Nephron (organoid): ENCODE data around the gene MYOCD.
A peak's percentile ranks its signal among the peaks of the same experiment; 100 is the strongest.

ENCODE experiments used
- H3K27ac Mint-ChIP-seq, 3 experiments: 2 replicates each; pipeline ENCODE4 v1.8.0; 2020; ENCODE audit warnings: mixed read lengths in 3 of 3, mild to moderate bottlenecking in 2 of 3, moderate library complexity in 1 of 3
- H3K27me3 Mint-ChIP-seq: 2 replicates; pipeline ENCODE4 v1.8.0; 2021; ENCODE audit warnings: low read depth, mild to moderate bottlenecking, moderate library complexity, mixed read lengths
- H3K36me3 Mint-ChIP-seq: 2 replicates; pipeline ENCODE4 v1.8.0; 2020; ENCODE audit warnings: low read depth, mixed read lengths
- H3K4me1 Mint-ChIP-seq: 2 replicates; pipeline ENCODE4 v1.8.0; 2020; ENCODE audit warnings: mixed read lengths
- H3K4me3 Mint-ChIP-seq, 3 experiments: 2 replicates each; pipeline ENCODE4 v1.8.0; 2020; ENCODE audit warnings: mild to moderate bottlenecking in 3 of 3, mixed read lengths in 3 of 3, moderate library complexity in 2 of 3
- H3K9me3 Mint-ChIP-seq: 2 replicates; pipeline ENCODE4 v1.8.0; 2020; ENCODE audit warnings: mixed read lengths
- TF ChIP-seq, protein P1 (sequence below), 3 experiments: fragments of 200-600 bp; sonication (generic); IDR thresholded peaks; one replicate each; pipeline ENCODE4 v1.5.0; 2021; ENCODE audit warnings: antibody characterized with exemption in 3 of 3; ENCODE audit not compliant: unreplicated experiment in 3 of 3

MYOCD gene

GRCh38 chr17:12646761-12647422 lies 18.8 kb upstream of the MYOCD start:
- Mint-ChIP-seq H3K27ac (no peak overlapping the region), H3K4me3 (no peak overlapping the region), H3K36me3 (no peaks in the 10 kb centered on the region), H3K4me1 (peaks cover 5% of the 10 kb centered on the region), H3K27me3 (peaks cover 5% of the 10 kb centered on the region), H3K9me3 (no peaks in the 10 kb centered on the region)
- TF ChIP-seq, protein P1, sequence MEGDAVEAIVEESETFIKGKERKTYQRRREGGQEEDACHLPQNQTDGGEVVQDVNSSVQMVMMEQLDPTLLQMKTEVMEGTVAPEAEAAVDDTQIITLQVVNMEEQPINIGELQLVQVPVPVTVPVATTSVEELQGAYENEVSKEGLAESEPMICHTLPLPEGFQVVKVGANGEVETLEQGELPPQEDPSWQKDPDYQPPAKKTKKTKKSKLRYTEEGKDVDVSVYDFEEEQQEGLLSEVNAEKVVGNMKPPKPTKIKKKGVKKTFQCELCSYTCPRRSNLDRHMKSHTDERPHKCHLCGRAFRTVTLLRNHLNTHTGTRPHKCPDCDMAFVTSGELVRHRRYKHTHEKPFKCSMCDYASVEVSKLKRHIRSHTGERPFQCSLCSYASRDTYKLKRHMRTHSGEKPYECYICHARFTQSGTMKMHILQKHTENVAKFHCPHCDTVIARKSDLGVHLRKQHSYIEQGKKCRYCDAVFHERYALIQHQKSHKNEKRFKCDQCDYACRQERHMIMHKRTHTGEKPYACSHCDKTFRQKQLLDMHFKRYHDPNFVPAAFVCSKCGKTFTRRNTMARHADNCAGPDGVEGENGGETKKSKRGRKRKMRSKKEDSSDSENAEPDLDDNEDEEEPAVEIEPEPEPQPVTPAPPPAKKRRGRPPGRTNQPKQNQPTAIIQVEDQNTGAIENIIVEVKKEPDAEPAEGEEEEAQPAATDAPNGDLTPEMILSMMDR (IDR thresholded peaks at IDR 0.05; ENCODE audit: unreplicated experiment in 3 of 3): no peak

GRCh38 chr17:12648498-12648897 lies 17.2 kb upstream of the MYOCD start:
- Mint-ChIP-seq H3K4me1 (no peaks in the 10 kb centered on the region), H3K27ac (no peak overlapping the region), H3K36me3 (no peaks in the 10 kb centered on the region), H3K27me3 (peaks cover 5% of the 10 kb centered on the region), H3K4me3 (no peak overlapping the region), H3K9me3 (no peaks in the 10 kb centered on the region)
- TF ChIP-seq, protein P1 (IDR thresholded peaks at IDR 0.05; ENCODE audit: unreplicated experiment in 3 of 3): no peak

GRCh38 chr17:12655936-12656335 lies 9.8 kb upstream of the MYOCD start:
- Mint-ChIP-seq H3K4me1 (peaks cover 4% of the 10 kb centered on the region), H3K36me3 (no peaks in the 10 kb centered on the region)
- TF ChIP-seq, protein P1 (IDR thresholded peaks at IDR 0.05; ENCODE audit: unreplicated experiment in 3 of 3): no peak

GRCh38 chr17:12656354-12656753 lies 9.3 kb upstream of the MYOCD start:
- peak overlapping the region in 1 of 3 experiments; percentile 5 for H3K27ac Mint-ChIP-seq
- H3K9me3 Mint-ChIP-seq: no peaks in the 10 kb centered on the region
- H3K27me3 Mint-ChIP-seq: peaks cover 8% of the 10 kb centered on the region
- peaks cover 4% of the 10 kb centered on the region for H3K4me1 Mint-ChIP-seq
- H3K4me3 Mint-ChIP-seq: no peak overlapping the region
- TF ChIP-seq, protein P1 (IDR thresholded peaks at IDR 0.05; ENCODE audit: unreplicated experiment in 3 of 3): no peak
- no peaks in the 10 kb centered on the region for H3K36me3 Mint-ChIP-seq

More at GRCh38 chr17:12655936-12656335, 9.8 kb upstream of the MYOCD start:
- peaks cover 4% of the 10 kb centered on the region for H3K27me3 Mint-ChIP-seq
- no peak overlapping the region for H3K27ac Mint-ChIP-seq
- no peaks in the 10 kb centered on the region for H3K9me3 Mint-ChIP-seq
- H3K4me3 Mint-ChIP-seq: no peak overlapping the region

GRCh38 chr17:12659500-12659899 lies 6.2 kb upstream of the MYOCD start:
- Mint-ChIP-seq H3K4me1 (peaks cover 13% of the 10 kb centered on the region), H3K36me3 (no peaks in the 10 kb centered on the region), H3K27me3 (peaks cover 36% of the 10 kb centered on the region), H3K9me3 (no peaks in the 10 kb centered on the region), H3K27ac (no peak overlapping the region), H3K4me3 (no peak overlapping the region)
- TF ChIP-seq, protein P1 (IDR thresholded peaks at IDR 0.05; ENCODE audit: unreplicated experiment in 3 of 3): no peak

GRCh38 chr17:12664252-12664651 lies 1.4 kb upstream of the MYOCD start:
- Mint-ChIP-seq H3K4me1 (peaks cover 22% of the 10 kb centered on the region), H3K4me3 (peak overlapping the region; percentile 83 to 91 (median 89)), H3K36me3 (no peaks in the 10 kb centered on the region), H3K27ac (no peak overlapping the region), H3K9me3 (no peaks in the 10 kb centered on the region), H3K27me3 (peaks cover 72% of the 10 kb centered on the region)
- TF ChIP-seq, protein P1 (IDR thresholded peaks at IDR 0.05; ENCODE audit: unreplicated experiment in 3 of 3): no peak
